HG02870 (cell line): ENCODE results near the gene S1PR1.
A peak's percentile ranks its signal among the peaks of the same experiment; 100 is the strongest.

Experiments
- ATAC-seq: cut with Tn5 transposase; IDR thresholded peaks from one replicate; pipeline ENCODE4 v1.9.1; 2021; ENCODE audit warnings: mild to moderate bottlenecking, moderate library complexity; ENCODE audit not compliant: unreplicated experiment

The S1PR1 gene

GRCh38 chr1:101278238-101278637 is 41.4 kb downstream of the S1PR1 start:
- ATAC-seq: no peak

GRCh38 chr1:101278845-101279244 is 42.0 kb downstream of the S1PR1 start:
- no peak for ATAC-seq

GRCh38 chr1:101280049-101280592 is 43.3 kb downstream of the S1PR1 start:
- no peak for ATAC-seq

GRCh38 chr1:101280942-101281654 is 44.3 kb downstream of the S1PR1 start:
- no peak for ATAC-seq

- ATAC-seq: no peak
Observed at GRCh38 chr1:101281751-101282150, 44.9 kb downstream of the S1PR1 start.

GRCh38 chr1:101282314-101283038 is 45.7 kb downstream of the S1PR1 start:
- no peak for ATAC-seq

- no peak for ATAC-seq
Observed at GRCh38 chr1:101283443-101283842, 46.6 kb downstream of the S1PR1 start.

GRCh38 chr1:101284021-101284420 is 47.2 kb downstream of the S1PR1 start:
- no peak for ATAC-seq

GRCh38 chr1:101284622-101285218 is 47.9 kb downstream of the S1PR1 start:
- no peak for ATAC-seq

- no peak for ATAC-seq
Observed at GRCh38 chr1:101285922-101286570, 49.2 kb downstream of the S1PR1 start.

- ATAC-seq: peak; percentile 29
Observed at GRCh38 chr1:101288491-101288944, 51.7 kb downstream of the S1PR1 start.

- ATAC-seq: no peak
Observed at GRCh38 chr1:101290119-101290921, 53.5 kb downstream of the S1PR1 start.
